Fibroblast of mammary gland (primary cell): ENCODE results near the gene COMMD8.

Experiments
- DNase-seq: peaks from one replicate; pipeline ENCODE4 v3.0.0-alpha.2; 2010; ENCODE audit warnings: low read depth
- H3K4me3 ChIP-seq: 2 replicates; pipeline ENCODE4 v1.5.1; 2011; ENCODE audit warnings: low read depth, mild to moderate bottlenecking, low read length, moderate library complexity; ENCODE audit not compliant: control insufficient read depth
- CTCF ChIP-seq: conservative IDR thresholded peaks from 2 replicates; pipeline ENCODE4 v1.5.1; 2011; ENCODE audit warnings: low read depth, low read length, inconsistent platforms; ENCODE audit not compliant: control insufficient read depth, insufficient read depth

The COMMD8 gene

GRCh38 chr4:47427935-47428334, 35.6 kb downstream of the COMMD8 start:
- TF ChIP-seq CTCF, result no peak
- DNase-seq, result no peak
- H3K4me3 ChIP-seq, result no peak overlapping the region

GRCh38 chr4:47425628-47426027, 37.9 kb downstream of the COMMD8 start:
- no peak overlapping the region for H3K4me3 ChIP-seq
- TF ChIP-seq CTCF, result no peak
- DNase-seq, result no peak

- no peak for DNase-seq
- H3K4me3 ChIP-seq, result no peak overlapping the region
- TF ChIP-seq CTCF, result no peak
Measured at GRCh38 chr4:47419296-47419695, 44.2 kb downstream of the COMMD8 start.

GRCh38 chr4:47418147-47418546, 45.4 kb downstream of the COMMD8 start:
- no peak for TF ChIP-seq CTCF
- DNase-seq, result no peak
- no peak overlapping the region for H3K4me3 ChIP-seq

GRCh38 chr4:47415719-47416118, 47.8 kb downstream of the COMMD8 start:
- no peak for DNase-seq
- no peak overlapping the region for H3K4me3 ChIP-seq
- no peak for TF ChIP-seq CTCF

- no peak overlapping the region for H3K4me3 ChIP-seq
- no peak for DNase-seq
- TF ChIP-seq CTCF, result no peak
Measured at GRCh38 chr4:47413521-47413920, 50.0 kb downstream of the COMMD8 start.

- TF ChIP-seq CTCF, result no peak
- H3K4me3 ChIP-seq, result no peak overlapping the region
- DNase-seq, result no peak
Measured at GRCh38 chr4:47410271-47410670, 53.2 kb downstream of the COMMD8 start.
